NCI-H1436 (cell line): ENCODE measurements around the gene ALOX12.

ENCODE experiments used
- DNase-seq: peaks from one replicate; lab custom pipeline; 2025; lab: John Stamatoyannopoulos, UW

Gene ALOX12

DNA sequence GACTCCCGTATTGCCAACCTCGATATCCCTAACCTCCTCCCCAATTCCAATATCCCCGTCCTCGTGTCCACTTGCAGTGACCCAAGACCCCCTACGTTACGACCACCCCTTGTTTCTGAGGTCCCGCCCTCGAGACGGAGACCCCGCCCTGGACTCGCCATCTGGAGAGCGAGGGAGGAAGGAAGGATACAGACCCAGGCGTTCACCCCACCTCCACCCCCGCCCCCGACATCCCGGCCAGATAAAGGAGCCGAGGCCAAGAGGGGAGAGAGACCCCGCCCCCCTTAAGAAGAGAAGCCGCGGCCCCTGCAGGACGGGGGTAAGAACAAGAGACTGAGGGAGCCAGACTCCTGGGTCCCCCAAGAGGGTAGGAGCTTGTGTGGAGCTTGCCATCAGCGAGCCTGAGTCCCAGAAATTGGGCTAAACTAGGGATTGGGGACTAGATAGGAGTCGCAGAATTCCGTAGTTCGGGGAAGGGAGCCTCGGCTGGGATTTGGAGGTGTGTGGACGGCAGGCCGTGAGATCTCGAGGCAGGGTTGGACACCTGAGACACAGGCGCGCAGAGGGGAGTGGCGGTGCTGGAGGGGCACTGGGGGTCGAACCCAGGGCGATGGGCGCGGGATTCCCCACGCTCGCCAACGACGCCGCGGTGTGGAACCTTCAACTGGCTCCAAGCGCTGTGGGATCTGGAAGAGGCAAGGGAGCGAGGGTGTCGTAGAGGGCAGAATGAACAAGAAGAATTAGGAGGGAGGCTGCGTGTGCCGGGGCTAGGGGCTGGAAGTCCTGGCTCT lies 27.1 kb downstream of the ALOX12 start, which contains the start of gene BCL6B:
Gene BCL6B, plus strand, starts transcription at position 270 of the 791 bp plus-strand sequence. CDS start 622 bp downstream, outside the sequence.
- no peak for DNase-seq

- DNase-seq, result no peak
Observed at GRCh38 chr17:7023576-7024401, 27.9 kb downstream of the ALOX12 start.

DNA sequence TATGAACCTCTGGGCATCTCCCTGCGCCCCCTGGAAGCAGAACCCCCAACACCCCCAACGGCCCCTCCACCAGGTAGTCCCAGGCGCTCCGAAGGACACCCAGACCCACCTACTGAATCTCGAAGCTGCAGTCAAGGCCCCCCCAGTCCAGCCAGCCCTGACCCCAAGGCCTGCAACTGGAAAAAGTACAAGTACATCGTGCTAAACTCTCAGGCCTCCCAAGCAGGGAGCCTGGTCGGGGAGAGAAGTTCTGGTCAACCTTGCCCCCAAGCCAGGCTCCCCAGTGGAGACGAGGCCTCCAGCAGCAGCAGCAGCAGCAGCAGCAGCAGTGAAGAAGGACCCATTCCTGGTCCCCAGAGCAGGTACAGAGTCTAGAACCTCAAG lies 28.5 kb downstream of the ALOX12 start:
- no peak for DNase-seq

DNA sequence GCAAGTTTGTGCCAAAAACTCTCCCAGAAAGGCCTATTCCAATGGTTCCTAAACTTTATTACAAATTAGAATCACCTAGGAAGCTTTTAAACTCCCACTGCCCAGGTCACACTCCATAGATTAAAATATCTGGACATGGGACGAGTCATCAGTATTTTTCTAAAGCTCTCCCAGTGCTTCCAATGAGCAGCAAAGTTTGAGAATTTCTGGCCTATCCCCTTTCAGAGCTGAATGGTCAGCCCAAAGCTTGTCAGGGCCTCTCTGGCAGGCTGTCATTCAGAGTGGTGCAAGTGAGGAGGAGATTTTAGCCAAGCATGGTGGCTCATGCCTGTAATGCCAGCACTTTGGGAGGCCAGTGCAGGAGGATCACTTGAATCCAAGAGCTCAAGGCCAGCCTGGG lies 29.4 kb downstream of the ALOX12 start:
- no peak for DNase-seq

- no peak for DNase-seq
Observed at GRCh38 chr17:7026471-7027115, 30.7 kb downstream of the ALOX12 start.

DNA sequence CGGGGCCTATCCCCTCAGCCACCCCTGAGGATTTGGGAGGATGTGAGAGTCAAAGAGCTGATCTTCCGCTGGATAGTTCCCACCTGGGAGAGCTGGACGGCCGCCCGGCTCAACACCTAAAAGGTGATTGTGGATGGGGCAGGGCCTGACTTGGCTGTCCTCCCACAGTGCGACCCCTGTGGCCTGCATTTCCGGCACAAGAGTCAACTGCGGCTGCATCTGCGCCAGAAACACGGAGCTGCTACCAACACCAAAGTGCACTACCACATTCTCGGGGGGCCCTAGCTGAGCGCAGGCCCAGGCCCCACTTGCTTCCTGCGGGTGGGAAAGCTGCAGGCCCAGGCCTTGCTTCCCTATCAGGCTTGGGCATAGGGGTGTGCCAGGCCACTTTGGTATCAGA lies 31.5 kb downstream of the ALOX12 start:
- DNase-seq, result no peak

- no peak for DNase-seq
Observed at GRCh38 chr17:7029096-7029495, 33.2 kb downstream of the ALOX12 start.

DNA sequence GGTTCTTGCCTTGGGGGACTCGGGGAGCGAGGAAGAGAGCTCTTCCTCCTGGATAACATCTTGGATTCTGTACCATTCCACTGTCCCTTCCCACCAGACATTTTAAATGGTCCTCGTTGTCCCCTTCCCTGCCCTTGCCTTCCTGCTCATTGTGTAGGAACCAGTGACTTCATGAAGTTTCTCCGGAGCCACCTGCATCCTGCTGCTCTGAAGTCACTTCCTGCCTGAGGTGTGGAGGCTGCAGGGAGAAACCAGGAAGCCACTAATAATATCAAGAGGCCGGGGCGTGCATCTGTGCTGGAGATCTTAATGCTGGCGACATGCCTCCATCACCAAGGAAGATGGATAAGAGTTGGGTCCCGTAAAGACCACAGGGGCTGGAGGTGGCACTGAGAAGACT lies 33.8 kb downstream of the ALOX12 start:
- DNase-seq, result no peak

DNA sequence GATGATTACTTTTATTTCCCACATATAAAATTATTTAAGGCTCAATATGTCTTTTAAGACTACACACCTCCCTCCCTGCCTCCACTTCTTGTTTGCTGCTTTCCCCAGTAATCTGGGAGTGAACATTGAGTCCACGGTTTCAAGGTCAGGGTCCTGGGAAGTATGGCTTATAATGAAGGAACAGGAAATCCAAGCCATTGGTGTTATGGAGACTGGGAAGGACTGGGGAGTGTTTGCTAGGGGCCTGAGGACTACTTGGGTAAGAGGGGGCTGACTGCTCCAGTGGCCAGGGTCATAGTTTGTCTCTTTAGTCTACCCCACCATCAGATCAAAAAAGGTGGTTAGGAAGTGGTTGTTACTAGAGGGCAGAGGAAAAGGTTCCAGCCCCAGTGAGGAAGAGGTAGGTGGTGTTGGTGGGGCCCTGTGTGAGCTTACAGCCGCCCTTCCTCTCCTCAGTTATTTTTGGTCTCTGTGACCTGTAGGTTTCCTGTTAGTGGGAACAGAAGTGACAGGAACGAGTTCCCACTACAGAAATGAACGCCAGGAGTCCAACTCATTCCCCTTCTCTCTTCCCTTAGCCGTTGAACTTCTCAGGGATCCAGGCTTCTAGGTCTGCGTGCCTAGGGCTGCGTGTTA lies 39.2 kb downstream of the ALOX12 start:
- DNase-seq, result no peak

DNA sequence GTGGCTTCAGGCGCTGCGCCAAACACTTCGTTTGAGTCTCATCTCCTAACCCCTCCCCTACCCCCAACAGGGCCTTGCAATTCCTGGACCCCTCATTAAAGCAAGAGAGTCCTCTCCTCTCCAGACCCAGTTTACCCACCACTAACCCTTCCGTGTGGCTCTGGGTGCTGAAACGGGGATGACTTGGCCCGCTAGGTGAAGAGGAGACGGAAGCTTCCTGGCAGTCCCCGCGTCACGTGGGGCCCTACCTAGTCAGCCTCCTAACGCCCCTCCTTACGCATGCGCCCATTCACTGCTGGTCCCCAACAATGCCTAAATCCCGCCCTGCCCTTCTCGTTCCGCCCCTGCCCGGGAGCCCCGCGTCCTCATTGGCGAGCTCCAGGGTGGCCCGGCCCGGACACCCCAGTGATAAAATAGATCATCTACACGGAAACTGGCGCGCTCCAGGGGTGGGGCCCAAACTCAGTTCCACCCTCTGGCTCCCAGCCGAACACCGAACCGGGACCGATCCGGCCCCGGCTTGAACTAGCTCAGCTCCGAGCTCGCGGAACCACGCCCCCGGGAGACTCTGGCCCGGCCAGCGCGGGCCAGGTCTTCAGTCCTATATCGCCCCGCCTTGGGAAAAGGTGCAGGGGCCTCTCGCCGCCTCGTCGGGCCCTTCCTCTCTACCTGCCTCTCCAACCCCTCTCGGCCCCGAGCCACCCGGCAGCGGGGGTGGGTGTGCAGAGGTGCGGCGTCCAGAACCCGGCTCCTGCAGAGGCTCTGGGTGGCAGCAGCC lies 39.9 kb downstream of the ALOX12 start, which contains the start of gene SLC16A13:
Gene SLC16A13, plus strand, starts transcription at position 425 of the 778 bp plus-strand sequence. CDS start 368 bp downstream, outside the sequence.
- peak; percentile 97 for DNase-seq

- no peak for DNase-seq
Observed at GRCh38 chr17:7038025-7038862, 42.4 kb downstream of the ALOX12 start.

GRCh38 chr17:7039832-7040231 lies 44.0 kb downstream of the ALOX12 start:
- no peak for DNase-seq

- no peak for DNase-seq
Observed at GRCh38 chr17:7041607-7042500, 46.0 kb downstream of the ALOX12 start.

- DNase-seq, result no peak
Observed at GRCh38 chr17:7042501-7043181, 46.8 kb downstream of the ALOX12 start.

DNA sequence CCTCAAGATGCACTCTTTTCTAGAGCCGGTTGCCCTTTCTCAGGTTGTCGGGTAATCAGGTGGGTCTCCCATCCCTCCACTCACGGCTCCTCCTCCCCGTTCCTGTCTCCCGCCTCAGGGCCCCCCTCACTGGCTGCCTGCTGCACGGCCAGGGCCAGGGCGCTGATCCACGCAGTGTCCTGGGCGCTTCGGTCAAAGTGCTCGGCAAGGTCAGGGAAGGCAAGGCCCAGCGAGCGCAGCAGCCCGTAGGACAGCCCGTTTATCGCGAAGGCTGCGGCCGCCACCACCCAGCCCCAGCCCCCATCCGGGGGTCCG lies 47.3 kb downstream of the ALOX12 start:
- DNase-seq, result no peak

DNA sequence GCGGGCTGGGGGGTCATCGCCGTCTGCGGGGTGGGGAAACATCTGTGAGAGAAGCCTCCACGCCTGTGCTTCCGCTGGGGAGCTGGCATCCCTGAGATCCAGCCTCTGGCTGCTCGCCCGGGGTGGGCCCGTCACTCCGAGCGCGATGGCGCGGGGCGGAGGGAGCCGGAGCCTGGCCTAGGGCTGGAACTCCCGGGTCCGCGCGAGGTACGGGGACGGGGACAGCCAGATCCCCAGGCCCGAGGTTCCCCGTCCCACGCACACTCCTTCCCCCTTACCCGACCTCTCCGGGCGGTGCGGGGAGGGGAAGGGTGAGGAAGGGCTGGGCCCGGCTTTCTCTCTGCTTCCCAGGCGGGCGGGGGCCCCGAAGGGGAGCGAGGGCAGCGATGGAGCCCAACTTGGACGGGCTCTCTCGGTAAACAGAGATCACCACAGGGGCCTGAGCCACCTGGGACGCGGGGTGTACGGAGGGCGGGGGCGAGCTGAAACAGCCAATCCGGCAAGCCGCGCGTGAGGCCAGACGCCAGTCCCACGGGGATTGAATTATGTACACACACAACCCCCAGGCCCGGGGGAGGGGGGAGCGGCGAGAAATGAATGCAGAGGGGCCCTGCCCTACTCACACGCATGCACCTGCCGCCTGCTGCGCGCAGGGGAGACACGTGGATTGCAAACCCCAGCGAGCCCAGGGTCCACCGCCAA lies 47.8 kb downstream of the ALOX12 start, which contains the start of gene SLC16A11:
Gene SLC16A11, minus strand, starts transcription at position 596 of the 702 bp plus-strand sequence. Its CDS starts 579 bp downstream, at position 17.
- DNase-seq, result peak; percentile 91

GRCh38 chr17:7045492-7046126 lies 49.8 kb downstream of the ALOX12 start:
- peak; percentile 51 for DNase-seq
